Measurements from ENCODE around the gene CES3.

DNA sequence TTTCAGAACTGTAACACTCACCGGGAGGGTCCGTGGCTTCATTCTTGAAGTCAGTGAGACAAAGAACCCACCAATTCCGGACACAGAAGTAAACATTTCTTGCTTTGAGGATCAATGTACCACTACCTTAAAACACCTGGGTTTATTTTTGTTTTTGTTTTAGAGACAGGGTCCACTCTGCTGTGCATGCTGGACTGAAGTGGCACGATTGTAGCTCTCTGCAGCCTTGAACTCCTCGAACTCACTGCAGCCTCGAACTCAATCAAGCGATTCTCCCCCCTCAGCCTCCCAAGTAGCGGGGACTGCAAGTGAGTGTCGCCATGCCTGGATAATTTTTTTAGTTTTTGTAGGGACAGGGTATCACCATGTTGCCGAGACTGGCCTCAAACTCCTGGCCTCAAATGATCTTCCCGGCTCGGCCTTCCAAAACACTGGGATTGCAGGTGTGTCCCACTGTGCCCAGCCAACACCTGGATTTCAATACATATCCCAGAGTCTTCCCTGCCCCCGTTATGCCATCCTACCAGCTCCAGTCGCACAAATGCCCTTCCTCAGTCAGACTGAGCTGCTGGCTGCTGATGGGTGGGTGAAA, 14.3 kb downstream of the CES3 start:
- TF ChIP-seq, protein P1, sequence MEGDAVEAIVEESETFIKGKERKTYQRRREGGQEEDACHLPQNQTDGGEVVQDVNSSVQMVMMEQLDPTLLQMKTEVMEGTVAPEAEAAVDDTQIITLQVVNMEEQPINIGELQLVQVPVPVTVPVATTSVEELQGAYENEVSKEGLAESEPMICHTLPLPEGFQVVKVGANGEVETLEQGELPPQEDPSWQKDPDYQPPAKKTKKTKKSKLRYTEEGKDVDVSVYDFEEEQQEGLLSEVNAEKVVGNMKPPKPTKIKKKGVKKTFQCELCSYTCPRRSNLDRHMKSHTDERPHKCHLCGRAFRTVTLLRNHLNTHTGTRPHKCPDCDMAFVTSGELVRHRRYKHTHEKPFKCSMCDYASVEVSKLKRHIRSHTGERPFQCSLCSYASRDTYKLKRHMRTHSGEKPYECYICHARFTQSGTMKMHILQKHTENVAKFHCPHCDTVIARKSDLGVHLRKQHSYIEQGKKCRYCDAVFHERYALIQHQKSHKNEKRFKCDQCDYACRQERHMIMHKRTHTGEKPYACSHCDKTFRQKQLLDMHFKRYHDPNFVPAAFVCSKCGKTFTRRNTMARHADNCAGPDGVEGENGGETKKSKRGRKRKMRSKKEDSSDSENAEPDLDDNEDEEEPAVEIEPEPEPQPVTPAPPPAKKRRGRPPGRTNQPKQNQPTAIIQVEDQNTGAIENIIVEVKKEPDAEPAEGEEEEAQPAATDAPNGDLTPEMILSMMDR (IDR thresholded peaks at IDR 0.05): no peak
- TF ChIP-seq POLR2A (IDR thresholded peaks at IDR 0.05): no peak

Data from vagina (tissue), 2 donors.